IPS-18c (cell line): ENCODE measurements around the gene PHACTR3.
"Not testable (repeated sequence)": the region's sequence is repeated elsewhere in the genome, so short reads cannot be mapped to it uniquely, and the experiment has no call there.

Experiments
- H3K4me3 ChIP-seq: 2 replicates; pipeline ENCODE4 v1.7.0; 2013; ENCODE audit warnings: low read depth, mild to moderate bottlenecking, low read length, moderate library complexity; ENCODE audit not compliant: insufficient read depth
- H3K9me3 ChIP-seq: one replicate; pipeline ENCODE4 v1.6.1; 2013; ENCODE audit warnings: mild to moderate bottlenecking, low read length, moderate library complexity; ENCODE audit not compliant: control insufficient read depth, insufficient read depth

The PHACTR3 gene

GRCh38 chr20:59830665-59831023, 226.3 kb downstream of the PHACTR3 start:
- Histone ChIP-seq H3K4me3 (no peak overlapping the region), H3K9me3 (peaks cover 3% of the 10 kb centered on the region)

- Histone ChIP-seq H3K9me3 (peaks cover 3% of the 10 kb centered on the region), H3K4me3 (no peak overlapping the region)
Observed at GRCh38 chr20:59831024-59831915, 226.9 kb downstream of the PHACTR3 start.

DNA sequence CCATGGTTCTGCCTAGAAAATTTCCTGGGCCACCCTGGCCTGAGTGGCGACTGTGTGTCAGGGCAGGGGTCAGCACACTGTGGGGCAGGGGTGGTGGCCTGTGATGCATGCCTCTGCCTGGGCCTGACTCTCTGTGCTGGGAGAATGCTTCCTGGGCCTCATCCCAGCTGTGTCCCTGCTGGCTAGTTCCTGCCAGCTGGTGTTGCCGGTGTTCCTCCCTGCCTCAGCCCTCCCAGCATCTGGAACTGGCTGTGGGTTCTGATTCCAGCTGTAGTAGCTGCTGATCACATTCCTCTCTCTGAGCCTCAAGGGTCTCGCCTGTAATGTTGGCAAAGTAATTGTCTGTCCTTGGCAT, 227.6 kb downstream of the PHACTR3 start:
- H3K9me3 ChIP-seq: peaks cover 3% of the 10 kb centered on the region

DNA sequence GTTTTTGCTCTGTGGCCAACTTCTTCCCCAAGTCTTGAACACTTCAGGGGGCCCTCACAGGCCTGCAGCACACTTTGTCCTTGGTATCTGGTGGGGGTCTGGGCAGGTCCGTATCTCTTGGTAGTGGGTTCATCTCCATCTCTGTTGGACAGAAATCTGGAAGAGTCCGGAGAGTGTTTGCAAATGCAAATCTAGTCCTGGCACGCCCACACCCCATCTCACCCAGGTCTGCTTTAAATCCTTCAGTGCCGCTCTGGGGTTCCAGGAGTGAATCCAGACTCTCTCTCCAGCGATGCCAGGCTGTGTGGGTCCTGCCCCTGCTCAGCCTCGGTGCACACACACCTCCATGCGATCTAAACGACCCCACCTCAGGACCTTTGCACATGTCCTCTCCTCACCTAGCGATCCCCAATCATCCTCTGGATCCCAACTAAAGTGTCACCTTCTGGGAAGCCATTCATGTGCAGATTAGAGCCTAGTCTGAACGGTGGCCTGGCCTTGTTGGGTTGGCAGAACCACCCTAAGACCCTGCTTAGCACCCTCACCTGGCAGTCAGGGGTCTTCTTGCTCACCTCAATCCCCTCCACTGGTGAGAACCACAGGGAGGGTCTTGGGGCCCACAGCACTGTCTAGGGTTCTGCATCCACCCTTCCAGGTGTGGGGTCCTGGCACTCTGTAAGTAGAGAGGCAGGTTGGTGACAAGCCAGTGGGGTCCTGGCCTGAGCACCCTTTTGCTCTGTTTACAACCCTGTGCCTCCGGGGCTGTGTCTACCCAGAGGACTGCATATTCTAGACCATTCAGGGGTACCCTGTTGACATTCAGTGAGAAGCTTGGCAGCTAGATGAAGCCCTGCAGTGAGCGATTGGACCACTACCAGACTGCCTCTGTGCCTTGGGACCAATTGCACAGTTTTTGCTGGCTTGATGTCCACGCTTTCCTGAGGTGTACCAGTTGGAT, 228.3 kb downstream of the PHACTR3 start:
- peaks cover 3% of the 10 kb centered on the region for H3K9me3 ChIP-seq
- no peak overlapping the region for H3K4me3 ChIP-seq

More for the DNA sequence above, 227.6 kb downstream of the PHACTR3 start:
- H3K4me3 ChIP-seq: no peak overlapping the region

DNA sequence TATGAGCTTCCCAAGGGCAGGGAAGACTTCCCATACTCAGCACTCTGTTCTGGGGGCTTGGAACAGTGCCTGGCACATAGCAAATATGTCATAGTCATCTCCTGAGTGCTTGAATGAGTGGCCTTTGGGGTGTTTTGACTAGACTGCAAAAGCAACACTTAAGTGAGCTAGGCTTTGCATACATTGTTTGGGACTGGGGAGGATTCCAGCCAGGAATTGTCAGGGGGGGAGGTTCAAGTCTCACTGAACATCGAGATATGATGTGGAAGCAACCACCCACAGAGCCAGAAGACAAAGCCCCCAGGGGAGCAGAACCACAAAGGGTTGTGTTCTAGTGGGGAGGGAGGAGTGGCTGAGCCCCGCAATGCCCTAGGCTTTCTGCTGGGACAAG, 230.7 kb downstream of the PHACTR3 start:
- H3K9me3 ChIP-seq: peaks cover 3% of the 10 kb centered on the region

DNA sequence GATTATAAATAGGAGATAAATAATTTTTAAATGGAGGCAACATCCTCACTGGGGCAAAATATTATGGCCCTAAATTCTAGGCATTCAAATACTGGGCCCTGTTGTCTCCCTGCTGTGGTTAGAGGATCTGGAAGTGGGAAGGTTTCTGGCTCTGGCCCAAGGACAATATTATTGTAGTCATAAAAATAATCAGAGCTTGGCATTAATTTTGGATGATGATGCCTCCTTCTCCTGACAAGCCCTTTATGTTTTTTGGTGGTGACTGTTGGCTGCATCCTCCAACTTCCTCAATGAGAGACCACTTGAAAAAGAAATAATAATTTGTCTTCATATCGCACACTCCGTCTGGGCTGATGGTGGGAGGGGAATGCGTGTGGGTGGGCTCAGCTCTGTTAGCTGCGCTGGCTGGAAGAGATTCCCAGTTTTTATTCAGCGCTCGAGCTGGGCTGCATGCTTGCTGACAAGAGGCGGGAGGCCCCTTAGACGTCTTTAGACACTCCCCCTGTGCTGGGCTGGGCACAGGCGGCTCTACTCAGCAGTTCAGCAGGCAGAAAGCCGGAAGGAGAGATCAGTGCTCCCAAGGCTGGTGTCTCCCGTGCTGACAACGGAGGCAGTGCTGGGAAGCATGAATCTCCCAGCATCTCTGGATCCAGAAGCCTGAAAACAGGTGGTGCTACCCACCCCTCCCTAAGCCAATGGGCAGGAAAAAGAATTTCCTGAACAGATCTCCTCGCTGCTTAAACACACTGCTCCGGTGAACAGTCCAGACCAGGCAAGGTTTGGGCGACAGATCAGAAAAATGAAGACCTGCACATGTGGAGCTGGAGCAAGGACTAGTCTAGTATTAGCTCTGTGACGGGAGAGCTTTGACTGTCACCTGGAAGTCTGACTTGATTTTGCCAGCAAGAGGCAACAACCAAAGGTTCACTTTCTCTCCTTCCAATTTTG, 231.4 kb downstream of the PHACTR3 start:
- Histone ChIP-seq H3K4me3 (no peak overlapping the region), H3K9me3 (peaks cover 3% of the 10 kb centered on the region)

More for the DNA sequence above, 230.7 kb downstream of the PHACTR3 start:
- H3K4me3 ChIP-seq: no peak overlapping the region

GRCh38 chr20:59836767-59837166, 232.4 kb downstream of the PHACTR3 start:
- no peak overlapping the region for H3K4me3 ChIP-seq
- H3K9me3 ChIP-seq: peaks cover 3% of the 10 kb centered on the region

DNA sequence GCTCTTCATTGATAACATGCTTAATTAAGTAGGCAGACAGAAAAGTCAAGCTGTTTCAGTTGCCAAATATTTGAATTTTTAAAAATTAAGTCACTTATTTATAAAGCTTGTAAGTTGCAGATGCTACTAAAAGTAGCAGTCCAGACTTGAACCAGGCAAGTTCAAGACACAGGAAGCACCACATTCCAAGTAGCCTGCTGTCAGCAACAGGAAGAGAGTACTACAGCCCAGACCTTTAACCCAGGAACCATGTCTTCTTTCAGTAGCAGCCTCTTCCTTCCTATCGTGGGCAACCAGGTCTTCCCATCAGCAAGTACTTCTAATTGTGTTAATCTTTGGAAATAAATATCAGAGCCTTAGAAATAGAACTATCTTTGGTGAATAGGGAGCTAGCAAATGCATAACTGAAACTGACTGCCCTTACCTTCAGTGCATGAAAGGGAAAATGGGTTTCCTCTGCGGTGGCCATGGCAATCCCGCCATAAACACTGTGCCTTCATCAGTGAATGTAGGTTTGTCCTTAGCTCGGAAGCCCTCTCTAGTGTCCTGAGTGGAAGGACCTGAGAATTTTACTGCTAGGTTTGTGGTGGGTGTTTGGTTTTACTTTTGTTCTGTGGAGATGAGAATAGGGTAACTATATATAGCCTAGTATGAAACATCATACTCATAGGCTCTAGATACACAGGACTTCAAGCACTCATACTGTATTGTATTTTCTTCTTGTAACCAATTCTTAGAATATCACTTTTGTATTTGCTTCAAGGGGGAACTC, 233.5 kb downstream of the PHACTR3 start:
- Histone ChIP-seq H3K9me3 (peaks cover 3% of the 10 kb centered on the region), H3K4me3 (no peak overlapping the region)

DNA sequence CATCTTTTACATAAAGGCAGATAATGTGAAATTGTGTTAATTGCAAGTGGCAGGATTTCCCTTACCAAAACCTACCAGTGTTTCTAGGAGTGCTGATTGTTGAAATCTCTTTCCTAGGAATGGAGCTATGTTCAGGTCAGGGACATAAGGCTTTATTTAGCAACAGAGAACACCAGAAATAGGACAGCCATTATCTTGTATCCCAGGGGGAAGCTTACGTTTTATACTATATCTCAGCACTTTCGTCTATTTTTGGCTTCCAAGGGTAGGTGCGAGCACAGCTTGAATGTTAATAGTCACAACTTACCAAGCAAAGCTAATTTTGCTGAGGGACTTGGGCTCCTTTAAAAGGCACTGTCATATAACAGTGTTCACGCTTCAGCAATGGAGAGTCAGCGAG, 235.1 kb downstream of the PHACTR3 start:
- Histone ChIP-seq H3K4me3 (no peak overlapping the region), H3K9me3 (no peaks in the 10 kb centered on the region)

DNA sequence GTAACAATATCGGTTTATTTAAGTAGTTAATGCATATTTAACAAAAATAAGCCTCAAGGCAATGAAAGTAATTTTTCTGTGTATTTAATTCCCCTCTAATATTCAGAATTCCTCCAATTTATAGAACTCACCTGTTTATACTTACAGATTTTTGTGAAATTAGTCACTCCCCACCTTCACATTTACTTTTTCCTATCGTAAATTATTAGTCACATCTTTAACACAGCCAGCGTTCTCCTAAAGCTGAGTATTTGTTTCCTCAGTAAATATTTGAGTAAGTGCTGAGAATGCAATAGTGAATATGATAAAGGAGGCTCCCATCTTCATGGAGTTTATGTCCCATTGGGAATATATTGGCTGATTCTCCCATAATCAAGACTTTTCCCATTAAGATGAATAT, 241.1 kb downstream of the PHACTR3 start:
- Histone ChIP-seq H3K9me3 (no peaks in the 10 kb centered on the region), H3K4me3 (no peak overlapping the region)

- no peak overlapping the region for H3K4me3 ChIP-seq
Observed at GRCh38 chr20:59848182-59848581, 243.8 kb downstream of the PHACTR3 start.

GRCh38 chr20:59850018-59850641, 245.8 kb downstream of the PHACTR3 start:
- Histone ChIP-seq H3K4me3 (no peak overlapping the region), H3K9me3 (no peaks in the 10 kb centered on the region)

More at GRCh38 chr20:59848182-59848581, 243.8 kb downstream of the PHACTR3 start:
- H3K9me3 ChIP-seq: no peaks in the 10 kb centered on the region

- not testable (repeated sequence) for H3K9me3 ChIP-seq
Observed at GRCh38 chr20:59856526-59856925, 252.2 kb downstream of the PHACTR3 start.

GRCh38 chr20:59856941-59857340, 252.6 kb downstream of the PHACTR3 start:
- not testable (repeated sequence) for H3K9me3 ChIP-seq, H3K4me3 ChIP-seq

More at GRCh38 chr20:59856526-59856925, 252.2 kb downstream of the PHACTR3 start:
- not testable (repeated sequence) for H3K4me3 ChIP-seq

DNA sequence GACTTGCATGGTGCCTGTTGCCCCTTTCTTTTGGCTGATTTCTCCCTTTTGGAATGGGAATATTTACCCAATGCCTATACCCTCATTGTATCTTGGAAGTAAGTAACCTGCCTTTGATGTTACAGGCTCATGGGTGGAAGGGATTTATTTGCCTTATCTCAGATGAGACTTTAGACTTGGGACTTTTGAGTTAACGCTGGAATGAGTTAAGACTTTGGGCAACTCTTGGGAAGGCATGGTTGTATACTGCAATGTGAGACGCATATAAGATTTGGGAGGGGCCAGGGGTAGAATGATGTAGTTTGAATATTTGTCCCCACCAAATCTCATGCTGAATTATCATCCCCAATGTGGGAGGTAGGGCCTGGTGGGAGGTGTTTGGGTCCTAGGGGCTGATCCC, 253.6 kb downstream of the PHACTR3 start:
- Histone ChIP-seq H3K4me3 (no peak overlapping the region), H3K9me3 (peaks cover 3% of the 10 kb centered on the region)

DNA sequence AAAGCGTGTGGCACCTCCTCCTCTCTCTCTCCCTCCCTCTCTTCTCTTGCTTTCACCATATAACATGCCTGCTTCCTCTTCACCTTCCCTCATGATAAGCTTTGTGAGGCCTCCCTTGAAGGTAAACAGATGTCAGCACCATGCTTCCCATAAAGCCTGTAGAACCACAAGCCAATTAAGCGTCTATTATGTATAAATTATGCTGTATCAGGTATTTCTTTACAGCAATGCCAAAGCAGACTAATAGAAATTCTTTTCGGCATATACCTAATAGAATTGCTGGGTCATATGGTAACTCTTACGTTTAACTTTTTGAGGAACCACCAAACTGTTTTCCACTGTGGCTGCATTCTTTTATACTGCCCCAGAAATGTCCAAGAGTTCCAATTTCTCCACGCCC, 254.1 kb downstream of the PHACTR3 start:
- Histone ChIP-seq H3K9me3 (peaks cover 3% of the 10 kb centered on the region), H3K4me3 (no peak overlapping the region)
